Measurements from ENCODE around the gene MLEC.

The MLEC gene

GRCh38 chr12:120642826-120643225, 44.1 kb upstream of the MLEC start:
- TF ChIP-seq RAD21 (IDR thresholded peaks at IDR 0.05; ENCODE audit: low read depth) (no peak), NFIC (IDR thresholded peaks at IDR 0.05) (no peak), USF1 (IDR thresholded peaks at IDR 0.05) (no peak), YY1 (IDR thresholded peaks at IDR 0.05; ENCODE audit: low read depth) (no peak), TAF1 (IDR thresholded peaks at IDR 0.05; ENCODE audit: low read depth) (no peak), FOXM1 (IDR thresholded peaks at IDR 0.05; ENCODE audit: borderline replicate concordance, low read depth) (no peak), EP300 (IDR thresholded peaks at IDR 0.05; ENCODE audit: borderline replicate concordance) (no peak), TCF12 (IDR thresholded peaks at IDR 0.05; ENCODE audit: low read depth) (no peak), EGR1 (IDR thresholded peaks at IDR 0.05) (no peak), ZBTB7A (IDR thresholded peaks at IDR 0.05; ENCODE audit: low read depth) (no peak), REST (IDR thresholded peaks at IDR 0.05; ENCODE audit: low read depth) (no peak), CEBPB (IDR thresholded peaks at IDR 0.05) (no peak)

GRCh38 chr12:120643574-120643973, 43.4 kb upstream of the MLEC start:
- TF ChIP-seq EP300 (IDR thresholded peaks at IDR 0.05; ENCODE audit: borderline replicate concordance), result no peak
- TF ChIP-seq CEBPB (IDR thresholded peaks at IDR 0.05), result no peak
- no peak for TF ChIP-seq YY1 (IDR thresholded peaks at IDR 0.05; ENCODE audit: low read depth)
- TF ChIP-seq REST (IDR thresholded peaks at IDR 0.05; ENCODE audit: low read depth), result no peak
- TF ChIP-seq ZBTB7A (IDR thresholded peaks at IDR 0.05; ENCODE audit: low read depth), result no peak
- TF ChIP-seq USF1 (IDR thresholded peaks at IDR 0.05), result no peak
- TF ChIP-seq EGR1 (IDR thresholded peaks at IDR 0.05), result no peak
- no peak for TF ChIP-seq MAX (IDR thresholded peaks at IDR 0.05)
- TF ChIP-seq CREB1 (IDR thresholded peaks at IDR 0.05; ENCODE audit: low read depth), result no peak
- no peak for TF ChIP-seq TEAD4 (IDR thresholded peaks at IDR 0.05)
- no peak for TF ChIP-seq TCF12 (IDR thresholded peaks at IDR 0.05; ENCODE audit: low read depth)
- no peak for TF ChIP-seq NFIC (IDR thresholded peaks at IDR 0.05)

GRCh38 chr12:120646044-120646443, 40.9 kb upstream of the MLEC start:
- no peak for TF ChIP-seq ZBTB7A (IDR thresholded peaks at IDR 0.05; ENCODE audit: low read depth)
- TF ChIP-seq YY1 (IDR thresholded peaks at IDR 0.05; ENCODE audit: low read depth), result no peak
- TF ChIP-seq CREB1 (IDR thresholded peaks at IDR 0.05; ENCODE audit: low read depth), result no peak
- TF ChIP-seq NFIC (IDR thresholded peaks at IDR 0.05), result no peak
- TF ChIP-seq EGR1 (IDR thresholded peaks at IDR 0.05), result no peak
- no peak for TF ChIP-seq RAD21 (IDR thresholded peaks at IDR 0.05; ENCODE audit: low read depth)
- no peak for TF ChIP-seq USF1 (IDR thresholded peaks at IDR 0.05)
- TF ChIP-seq MAX (IDR thresholded peaks at IDR 0.05), result no peak
- TF ChIP-seq EP300 (IDR thresholded peaks at IDR 0.05; ENCODE audit: borderline replicate concordance), result no peak
- no peak for TF ChIP-seq TEAD4 (IDR thresholded peaks at IDR 0.05)
- TF ChIP-seq TCF12 (IDR thresholded peaks at IDR 0.05; ENCODE audit: low read depth), result no peak
- no peak for TF ChIP-seq FOXM1 (IDR thresholded peaks at IDR 0.05; ENCODE audit: borderline replicate concordance, low read depth)
- no peak for TF ChIP-seq TAF1 (IDR thresholded peaks at IDR 0.05; ENCODE audit: low read depth)
- TF ChIP-seq REST (IDR thresholded peaks at IDR 0.05; ENCODE audit: low read depth), result no peak
- no peak for TF ChIP-seq CEBPB (IDR thresholded peaks at IDR 0.05)

- TF ChIP-seq TCF12 (IDR thresholded peaks at IDR 0.05; ENCODE audit: low read depth) (no peak), RAD21 (IDR thresholded peaks at IDR 0.05; ENCODE audit: low read depth) (no peak), MAX (IDR thresholded peaks at IDR 0.05) (no peak), FOXM1 (IDR thresholded peaks at IDR 0.05; ENCODE audit: borderline replicate concordance, low read depth) (no peak), TAF1 (IDR thresholded peaks at IDR 0.05; ENCODE audit: low read depth) (no peak), CEBPB (IDR thresholded peaks at IDR 0.05) (no peak), NFIC (IDR thresholded peaks at IDR 0.05) (no peak), YY1 (IDR thresholded peaks at IDR 0.05; ENCODE audit: low read depth) (no peak), TEAD4 (IDR thresholded peaks at IDR 0.05) (no peak), ZBTB7A (IDR thresholded peaks at IDR 0.05; ENCODE audit: low read depth) (no peak), EGR1 (IDR thresholded peaks at IDR 0.05) (no peak), REST (IDR thresholded peaks at IDR 0.05; ENCODE audit: low read depth) (no peak), EP300 (IDR thresholded peaks at IDR 0.05; ENCODE audit: borderline replicate concordance) (no peak), USF1 (IDR thresholded peaks at IDR 0.05) (no peak)
Measured at GRCh38 chr12:120647375-120647755, 39.6 kb upstream of the MLEC start.
